GF-D8 (cell line): ENCODE measurements around the gene GNAQ.
A peak's percentile ranks its signal among the peaks of the same experiment; 100 is the strongest.

ENCODE experiments used
- DNase-seq: peaks from one replicate; lab custom pipeline; 2025; lab: John Stamatoyannopoulos, UW

Gene GNAQ

DNA sequence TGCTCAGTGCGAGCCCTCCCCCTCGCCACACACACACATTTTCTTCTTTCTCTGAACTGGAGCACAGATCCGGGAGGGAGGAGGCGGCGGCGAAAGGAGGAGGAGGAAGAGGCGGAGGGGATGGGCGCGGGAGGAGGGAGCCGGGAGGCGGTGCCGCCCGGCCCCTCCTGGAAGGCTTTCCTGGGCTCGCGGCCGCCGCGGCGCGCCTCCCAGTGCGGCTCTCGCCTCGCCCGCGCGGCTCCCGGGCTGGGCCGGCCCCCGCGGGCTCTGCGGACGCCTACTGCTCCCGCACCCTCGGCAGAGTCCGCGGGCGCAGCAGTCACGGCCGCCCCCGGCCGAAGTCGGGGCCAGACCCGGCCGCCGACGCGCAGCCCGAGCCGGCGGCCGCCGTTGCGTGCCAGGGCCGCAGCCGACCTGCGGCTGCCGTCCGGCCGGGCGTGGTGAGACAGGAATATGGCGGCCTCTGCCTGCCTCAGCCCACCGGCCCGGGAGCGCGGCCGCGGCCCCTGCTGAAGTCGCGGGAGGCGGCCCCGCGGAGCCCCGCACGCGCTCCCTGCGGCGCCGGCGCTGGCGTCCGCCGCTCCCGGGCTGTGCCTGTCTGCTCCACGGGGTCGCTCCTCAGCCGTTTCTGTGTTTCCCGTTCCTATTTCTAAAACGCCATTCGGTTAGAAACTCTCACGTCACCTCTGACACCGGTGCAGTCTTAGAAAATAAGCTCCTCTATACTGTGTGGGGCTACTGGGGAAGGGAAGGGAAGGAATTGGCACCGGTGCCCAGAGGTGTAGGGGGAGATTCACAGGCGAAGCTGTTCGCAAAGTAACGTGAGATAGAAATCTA is 500 bp upstream of the GNAQ start:
- peak; percentile 88 for DNase-seq

GRCh38 chr9:78030553-78031443 is 813 bp downstream of the GNAQ start:
- DNase-seq: no peak

GRCh38 chr9:78030296-78030552 is 1.4 kb downstream of the GNAQ start:
- DNase-seq: peak; percentile 39

- DNase-seq: no peak
Observed at GRCh38 chr9:78029551-78030295, 1.9 kb downstream of the GNAQ start.

DNA sequence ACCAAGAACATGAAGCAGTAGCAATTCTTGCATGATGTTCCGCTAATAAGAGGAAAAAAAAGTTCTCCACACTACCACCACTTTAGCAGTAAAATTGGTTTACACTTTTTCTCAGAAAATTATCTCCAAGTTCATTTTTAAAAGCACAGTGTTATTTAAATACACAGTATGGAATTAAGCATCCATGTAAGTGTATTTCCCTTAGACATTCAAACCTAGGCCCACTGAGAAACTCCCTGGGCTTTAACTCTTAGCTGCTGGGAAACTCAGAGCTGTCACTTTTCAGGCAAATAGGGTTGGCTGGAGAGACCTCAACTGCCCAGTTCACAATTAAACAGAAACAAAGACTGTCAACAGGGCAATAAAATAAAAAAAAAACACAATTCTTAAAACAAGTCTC is 2.7 kb downstream of the GNAQ start:
- no peak for DNase-seq

GRCh38 chr9:78026947-78027346 is 4.7 kb downstream of the GNAQ start:
- no peak for DNase-seq

DNA sequence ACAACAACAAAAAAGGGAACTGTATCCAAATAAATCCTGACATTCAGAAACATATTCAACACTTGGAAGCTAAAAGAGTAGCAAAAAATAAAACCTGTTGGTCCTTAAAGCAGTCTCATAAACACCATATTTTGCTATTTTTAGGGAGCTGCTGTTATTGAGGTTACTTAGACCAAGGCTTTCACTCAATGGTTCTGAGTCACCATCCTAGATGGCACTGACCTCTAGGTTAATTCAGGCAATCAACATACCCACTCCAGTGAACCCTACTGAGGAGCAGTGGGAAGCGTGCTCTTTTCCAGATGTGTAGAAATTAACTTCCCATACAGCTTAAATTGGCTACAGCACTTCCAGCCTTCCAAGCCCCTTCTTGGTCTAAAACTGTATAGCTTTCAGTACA is 5.2 kb downstream of the GNAQ start:
- no peak for DNase-seq

DNA sequence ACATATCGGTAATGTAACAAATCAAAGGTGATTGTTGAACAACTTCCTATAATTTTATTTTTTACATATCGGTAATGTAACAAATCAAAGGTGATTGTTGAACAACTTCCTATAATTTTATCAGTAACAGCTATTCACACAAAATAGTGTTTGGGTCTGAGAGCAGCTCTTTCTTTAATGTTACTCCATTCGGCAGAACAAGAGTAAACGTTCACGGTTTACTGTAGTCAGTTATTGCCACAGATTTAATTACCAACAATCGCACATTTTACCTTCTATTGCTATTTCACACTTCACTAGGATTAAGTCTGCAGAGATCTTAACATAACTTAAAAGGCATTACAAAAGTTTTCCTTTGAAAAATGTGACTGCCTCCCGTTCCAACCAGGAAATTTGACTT is 6.4 kb downstream of the GNAQ start:
- DNase-seq: no peak

DNA sequence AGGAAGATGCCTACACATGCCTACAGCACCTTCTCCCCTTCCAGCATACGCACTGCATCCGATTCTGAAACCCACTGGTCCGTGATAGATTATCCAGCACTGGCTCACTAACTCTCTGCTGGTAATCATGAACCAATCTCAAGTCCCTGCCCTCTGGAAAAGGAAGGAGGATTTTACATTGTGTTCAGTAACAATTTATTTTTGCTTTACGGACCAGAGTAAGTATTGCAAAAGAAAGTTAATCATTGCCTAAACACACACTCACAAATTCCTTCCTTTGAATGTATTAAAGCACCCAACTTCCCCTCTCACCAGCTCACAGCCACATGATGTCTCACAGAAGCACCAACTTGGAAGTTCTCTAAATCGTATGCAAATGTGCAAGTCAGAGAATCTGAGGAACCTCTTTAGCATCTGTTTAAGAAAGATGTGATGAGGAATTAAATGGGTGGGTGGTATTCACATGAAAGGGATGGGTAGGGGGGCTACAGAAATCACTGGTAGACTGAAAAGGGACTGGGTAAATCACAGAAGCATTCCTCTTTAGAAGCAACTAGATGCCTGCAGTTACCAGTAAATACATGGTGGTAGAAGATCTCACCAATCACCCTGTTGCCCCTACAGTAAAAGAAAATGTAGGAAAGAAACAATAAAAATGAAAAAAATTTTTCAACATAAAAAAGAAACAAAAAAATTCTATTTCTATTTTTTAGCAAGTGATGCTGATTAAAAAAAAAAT is 8.4 kb downstream of the GNAQ start:
- DNase-seq: peak; percentile 83

GRCh38 chr9:78021697-78022096 is 9.9 kb downstream of the GNAQ start:
- DNase-seq: peak; percentile 21

- no peak for DNase-seq
Observed at GRCh38 chr9:78017190-78017693, 14.4 kb downstream of the GNAQ start.

DNA sequence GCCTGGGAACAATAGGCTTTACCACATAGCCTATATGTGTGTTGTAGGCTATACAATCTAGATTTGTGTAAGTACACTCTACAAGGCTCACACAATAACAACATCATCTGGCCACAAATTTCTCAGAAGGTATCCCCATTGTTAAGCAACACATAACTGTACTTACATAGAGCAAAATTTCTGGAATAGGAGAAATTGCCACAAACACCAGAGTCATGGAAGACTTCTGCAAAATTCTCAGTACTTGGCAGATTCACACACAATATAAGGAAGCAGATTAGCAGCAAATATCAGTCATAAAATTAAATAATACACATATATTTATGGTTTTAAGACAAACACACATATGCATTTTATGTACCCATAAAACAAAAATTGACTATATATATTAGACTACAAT is 16.4 kb downstream of the GNAQ start:
- peak; percentile 64 for DNase-seq

GRCh38 chr9:78014776-78015175 is 16.8 kb downstream of the GNAQ start:
- DNase-seq: no peak

GRCh38 chr9:78013934-78014333 is 17.7 kb downstream of the GNAQ start:
- no peak for DNase-seq

GRCh38 chr9:78011049-78011448 is 20.6 kb downstream of the GNAQ start:
- DNase-seq: peak; percentile 32

GRCh38 chr9:78010445-78010844 is 21.2 kb downstream of the GNAQ start:
- DNase-seq: peak; percentile 25

DNA sequence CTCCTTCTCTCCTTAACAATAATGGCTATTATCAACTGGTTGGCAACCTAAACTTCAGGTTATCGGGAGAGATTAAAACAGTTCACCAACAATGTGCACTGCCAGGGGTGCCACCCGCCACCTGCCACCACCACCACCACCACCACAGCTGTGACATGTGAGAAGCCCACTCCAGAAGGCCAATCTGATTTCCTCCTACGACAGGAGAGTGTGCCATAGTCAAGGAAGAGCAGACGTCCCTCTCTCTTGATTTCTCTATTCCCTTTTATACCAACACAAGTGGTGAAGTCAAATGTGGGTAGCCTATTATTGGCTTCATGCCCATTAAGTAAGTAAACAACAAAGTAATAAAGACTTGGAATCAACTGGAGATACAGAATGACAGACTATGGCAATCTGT is 22.4 kb downstream of the GNAQ start:
- DNase-seq: no peak

DNA sequence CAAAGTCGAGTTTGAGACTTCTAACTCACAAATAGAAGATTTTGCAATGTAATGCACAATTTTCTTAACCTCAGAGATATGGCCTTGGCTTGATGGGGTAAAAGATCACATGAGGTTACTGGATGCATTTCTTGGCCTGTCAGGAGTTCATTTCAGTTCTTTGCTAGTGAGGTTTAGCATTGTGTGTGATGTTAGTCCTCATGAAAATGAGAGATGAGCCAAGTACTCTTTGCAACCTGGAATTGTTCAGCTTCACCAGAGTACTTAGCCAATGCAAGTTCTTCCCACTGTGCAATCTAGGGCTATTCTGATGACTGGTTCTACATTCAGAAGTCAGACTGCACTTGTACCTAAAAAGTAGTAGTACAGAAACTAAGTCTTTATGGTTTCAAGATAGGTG is 24.9 kb downstream of the GNAQ start:
- DNase-seq: peak; percentile 10

DNA sequence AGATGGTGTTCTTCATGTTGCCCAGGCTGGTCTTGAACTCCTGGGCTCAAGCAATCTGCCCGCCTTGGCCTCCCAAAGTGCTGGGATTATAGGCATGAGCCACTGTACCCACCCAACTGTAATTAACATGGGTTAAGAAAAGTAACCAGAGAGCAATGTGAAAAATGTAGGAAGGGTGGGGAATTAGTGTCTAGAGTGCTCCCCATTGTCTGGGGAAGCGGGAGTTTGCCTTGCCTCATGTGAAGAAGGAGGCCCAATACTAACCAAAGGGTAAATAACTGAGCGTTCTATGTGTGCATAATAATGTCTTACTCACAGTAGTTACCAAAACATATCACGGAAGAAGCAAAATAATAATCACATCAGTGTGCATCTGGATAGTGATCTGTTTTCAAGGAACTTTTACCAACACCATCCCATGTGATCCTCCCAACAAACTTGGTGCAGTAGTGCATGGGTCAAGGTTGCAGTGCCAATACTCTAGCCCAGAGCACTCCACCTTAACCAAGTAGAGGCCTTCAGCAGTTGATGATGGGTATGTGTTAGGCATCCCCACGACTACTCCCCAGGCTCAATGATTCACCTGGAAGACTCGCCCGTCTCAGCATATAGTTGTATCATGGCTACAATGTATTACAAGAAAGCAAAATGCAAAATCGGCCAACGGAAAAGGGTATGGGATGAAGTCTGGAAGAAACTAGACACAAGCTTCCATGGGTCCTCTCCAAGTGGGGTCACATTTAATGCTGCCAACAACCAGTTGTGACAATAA is 26.2 kb downstream of the GNAQ start:
- DNase-seq: no peak

- no peak for DNase-seq
Observed at GRCh38 chr9:78004478-78005229, 27.0 kb downstream of the GNAQ start.
